ENCODE data around the gene RABL3.
A peak's percentile ranks its signal among the peaks of the same experiment; 100 is the strongest.
"Not testable (repeated sequence)": the region's sequence is repeated elsewhere in the genome, so short reads cannot be mapped to it uniquely, and the experiment has no call there.

Gene RABL3

GRCh38 chr3:120742198-120742848, at the start of gene RABL3, which contains the start of gene GTF2E1:
RABL3 (minus strand) TSS chr3:120742516; CDS start chr3:120742507, 9 bp downstream.
GTF2E1 (plus strand) TSS chr3:120742744; CDS start chr3:120750553, 7,809 bp downstream.
- no peak for TF ChIP-seq CTCF (conservative IDR thresholded peaks at IDR 0.05; ENCODE audit: low read length)
- peak; percentile 99 for DNase-seq (ENCODE audit: low read depth)
- peak within 1 kb of the TSS; percentile 94 for H3K4me3 ChIP-seq (ENCODE audit: low read length)

- H3K4me3 ChIP-seq (ENCODE audit: low read length): no peak overlapping the region
- peak; percentile 24; the same call in 1 of the 2 replicates for TF ChIP-seq CTCF (conservative IDR thresholded peaks at IDR 0.05; ENCODE audit: low read length)
- DNase-seq (ENCODE audit: low read depth): peak; percentile 51
These were observed 49.6 kb upstream of the RABL3 start for GRCh38 chr3:120791913-120792312.

GRCh38 chr3:120791010-120791409, 48.7 kb upstream of the RABL3 start:
- no peak for DNase-seq (ENCODE audit: low read depth)
- no peak overlapping the region for H3K4me3 ChIP-seq (ENCODE audit: low read length)
- TF ChIP-seq CTCF (conservative IDR thresholded peaks at IDR 0.05; ENCODE audit: low read length): no peak

- DNase-seq (ENCODE audit: low read depth): peak; percentile 73
- H3K4me3 ChIP-seq (ENCODE audit: low read length): not testable (repeated sequence)
These were observed 43.5 kb upstream of the RABL3 start for GRCh38 chr3:120785832-120786231.

GRCh38 chr3:120780977-120781376, 38.7 kb upstream of the RABL3 start:
- TF ChIP-seq CTCF (conservative IDR thresholded peaks at IDR 0.05; ENCODE audit: low read length): no peak
- DNase-seq (ENCODE audit: low read depth): peak; percentile 39
- no peak overlapping the region for H3K4me3 ChIP-seq (ENCODE audit: low read length)

GRCh38 chr3:120778776-120779175, 36.5 kb upstream of the RABL3 start:
- no peak overlapping the region for H3K4me3 ChIP-seq (ENCODE audit: low read length)
- no peak for TF ChIP-seq CTCF (conservative IDR thresholded peaks at IDR 0.05; ENCODE audit: low read length)
- DNase-seq (ENCODE audit: low read depth): no peak

GRCh38 chr3:120775411-120775810, 33.1 kb upstream of the RABL3 start:
- no peak overlapping the region for H3K4me3 ChIP-seq (ENCODE audit: low read length)
- TF ChIP-seq CTCF (conservative IDR thresholded peaks at IDR 0.05; ENCODE audit: low read length): no peak
- DNase-seq (ENCODE audit: low read depth): no peak

Measured in AG10803 (cell line).